Nephron (organoid): ENCODE data around the gene NSUN6.
A peak's percentile ranks its signal among the peaks of the same experiment; 100 is the strongest.

ENCODE experiments used
- H3K27ac Mint-ChIP-seq, 3 experiments: 2 replicates each; pipeline ENCODE4 v1.8.0; 2020; ENCODE audit warnings: mixed read lengths in 3 of 3, mild to moderate bottlenecking in 2 of 3, moderate library complexity in 1 of 3
- H3K27me3 Mint-ChIP-seq: 2 replicates; pipeline ENCODE4 v1.8.0; 2021; ENCODE audit warnings: low read depth, mild to moderate bottlenecking, moderate library complexity, mixed read lengths
- H3K36me3 Mint-ChIP-seq: 2 replicates; pipeline ENCODE4 v1.8.0; 2020; ENCODE audit warnings: low read depth, mixed read lengths
- H3K4me1 Mint-ChIP-seq: 2 replicates; pipeline ENCODE4 v1.8.0; 2020; ENCODE audit warnings: mixed read lengths
- H3K4me3 Mint-ChIP-seq, 3 experiments: 2 replicates each; pipeline ENCODE4 v1.8.0; 2020; ENCODE audit warnings: mild to moderate bottlenecking in 3 of 3, mixed read lengths in 3 of 3, moderate library complexity in 2 of 3
- H3K9me3 Mint-ChIP-seq: 2 replicates; pipeline ENCODE4 v1.8.0; 2020; ENCODE audit warnings: mixed read lengths
- TF ChIP-seq, protein P1 (sequence below), 3 experiments: fragments of 200-600 bp; sonication (generic); IDR thresholded peaks; one replicate each; pipeline ENCODE4 v1.5.0; 2021; ENCODE audit warnings: antibody characterized with exemption in 3 of 3; ENCODE audit not compliant: unreplicated experiment in 3 of 3

Gene NSUN6

DNA sequence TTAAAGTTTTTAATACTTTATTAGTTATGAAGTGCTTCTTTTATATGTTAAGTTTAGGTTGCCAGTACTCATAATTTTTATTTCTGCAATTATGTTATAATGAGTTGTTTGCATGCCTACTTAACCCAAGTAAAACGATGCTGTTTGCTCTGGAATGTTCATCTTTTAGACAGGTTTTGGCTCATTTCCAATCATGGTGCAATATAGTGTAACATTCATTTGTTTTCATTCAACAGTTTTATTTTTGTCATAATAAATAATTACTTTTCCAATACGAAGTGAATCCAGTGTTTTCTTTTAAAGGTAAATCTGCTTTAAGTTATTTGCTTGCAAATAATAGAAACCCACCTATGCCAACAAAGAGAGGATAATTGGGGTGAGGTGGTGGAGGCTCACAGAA lies 30.0 kb upstream of the NSUN6 start:
- Mint-ChIP-seq H3K27ac (no peak overlapping the region), H3K9me3 (no peaks in the 10 kb centered on the region), H3K4me3 (no peak overlapping the region), H3K27me3 (no peaks in the 10 kb centered on the region), H3K36me3 (peaks cover 22% of the 10 kb centered on the region), H3K4me1 (no peaks in the 10 kb centered on the region)
- TF ChIP-seq, protein P1, sequence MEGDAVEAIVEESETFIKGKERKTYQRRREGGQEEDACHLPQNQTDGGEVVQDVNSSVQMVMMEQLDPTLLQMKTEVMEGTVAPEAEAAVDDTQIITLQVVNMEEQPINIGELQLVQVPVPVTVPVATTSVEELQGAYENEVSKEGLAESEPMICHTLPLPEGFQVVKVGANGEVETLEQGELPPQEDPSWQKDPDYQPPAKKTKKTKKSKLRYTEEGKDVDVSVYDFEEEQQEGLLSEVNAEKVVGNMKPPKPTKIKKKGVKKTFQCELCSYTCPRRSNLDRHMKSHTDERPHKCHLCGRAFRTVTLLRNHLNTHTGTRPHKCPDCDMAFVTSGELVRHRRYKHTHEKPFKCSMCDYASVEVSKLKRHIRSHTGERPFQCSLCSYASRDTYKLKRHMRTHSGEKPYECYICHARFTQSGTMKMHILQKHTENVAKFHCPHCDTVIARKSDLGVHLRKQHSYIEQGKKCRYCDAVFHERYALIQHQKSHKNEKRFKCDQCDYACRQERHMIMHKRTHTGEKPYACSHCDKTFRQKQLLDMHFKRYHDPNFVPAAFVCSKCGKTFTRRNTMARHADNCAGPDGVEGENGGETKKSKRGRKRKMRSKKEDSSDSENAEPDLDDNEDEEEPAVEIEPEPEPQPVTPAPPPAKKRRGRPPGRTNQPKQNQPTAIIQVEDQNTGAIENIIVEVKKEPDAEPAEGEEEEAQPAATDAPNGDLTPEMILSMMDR (IDR thresholded peaks at IDR 0.05; ENCODE audit: unreplicated experiment in 3 of 3): no peak

GRCh38 chr10:18680754-18681153 lies 29.4 kb upstream of the NSUN6 start:
- Mint-ChIP-seq H3K4me3 (no peak overlapping the region), H3K36me3 (peaks cover 24% of the 10 kb centered on the region), H3K9me3 (no peaks in the 10 kb centered on the region), H3K27ac (no peak overlapping the region), H3K27me3 (no peaks in the 10 kb centered on the region), H3K4me1 (no peaks in the 10 kb centered on the region)
- TF ChIP-seq, protein P1 (IDR thresholded peaks at IDR 0.05; ENCODE audit: unreplicated experiment in 3 of 3): no peak

DNA sequence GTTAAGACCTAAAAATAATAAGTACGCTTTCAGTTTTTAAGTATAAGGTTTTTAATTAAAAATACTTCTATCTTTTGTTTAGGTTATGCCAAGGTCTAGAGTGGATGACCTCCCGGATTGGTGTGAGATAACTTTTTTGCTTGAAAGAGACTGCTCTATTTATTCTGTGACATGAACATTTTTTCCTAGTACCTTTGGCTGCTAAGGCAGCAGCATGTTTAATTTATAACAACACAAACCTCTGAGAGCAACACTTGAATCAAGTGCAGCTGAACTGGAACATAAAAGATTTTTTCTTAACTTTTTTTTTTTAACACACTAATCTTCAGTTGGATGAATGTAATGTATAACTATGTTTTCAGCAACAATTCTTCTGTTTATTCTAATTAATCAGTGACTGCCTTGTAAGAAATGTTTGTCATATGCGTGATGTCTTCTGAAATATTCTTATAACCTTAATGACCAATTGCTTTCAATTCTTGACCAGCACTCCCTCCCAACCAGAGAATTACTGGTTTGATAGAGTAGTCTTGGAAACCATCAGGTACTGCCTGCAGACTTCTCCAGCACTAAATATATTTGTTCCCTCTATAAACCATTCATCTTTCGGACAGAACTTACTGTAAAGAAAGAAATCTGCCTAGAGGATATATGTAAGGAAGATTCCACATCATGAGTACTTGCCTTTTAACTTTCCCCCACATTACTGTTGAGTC lies 23.9 kb upstream of the NSUN6 start:
- Mint-ChIP-seq H3K27ac (peak overlapping the region in 1 of 3 experiments; percentile 45), H3K4me1 (no peaks in the 10 kb centered on the region), H3K36me3 (peaks cover 52% of the 10 kb centered on the region), H3K9me3 (no peaks in the 10 kb centered on the region), H3K27me3 (no peaks in the 10 kb centered on the region), H3K4me3 (no peak overlapping the region)
- TF ChIP-seq, protein P1 (IDR thresholded peaks at IDR 0.05; ENCODE audit: unreplicated experiment in 3 of 3): no peak

DNA sequence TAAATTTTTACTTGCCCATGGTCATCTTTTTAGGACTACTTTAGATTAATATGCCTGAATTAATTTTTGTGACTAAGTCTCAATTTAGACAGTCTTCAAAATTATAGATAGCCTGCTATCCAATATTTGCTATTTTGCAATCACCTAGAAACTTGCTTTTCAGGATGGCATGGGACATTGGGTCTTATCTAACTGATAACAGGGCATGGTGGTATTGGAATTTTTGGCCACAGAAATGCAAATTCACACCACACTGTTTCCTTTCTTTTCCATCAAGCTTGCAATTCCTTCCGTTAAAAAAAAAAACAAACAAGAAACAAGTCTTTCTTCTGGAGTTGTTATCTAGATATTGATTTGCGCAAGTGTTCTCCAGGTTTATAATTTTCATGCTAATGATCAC lies 16.6 kb upstream of the NSUN6 start:
- TF ChIP-seq, protein P1 (IDR thresholded peaks at IDR 0.05; ENCODE audit: unreplicated experiment in 3 of 3): no peak
- H3K27ac Mint-ChIP-seq: no peak overlapping the region

DNA sequence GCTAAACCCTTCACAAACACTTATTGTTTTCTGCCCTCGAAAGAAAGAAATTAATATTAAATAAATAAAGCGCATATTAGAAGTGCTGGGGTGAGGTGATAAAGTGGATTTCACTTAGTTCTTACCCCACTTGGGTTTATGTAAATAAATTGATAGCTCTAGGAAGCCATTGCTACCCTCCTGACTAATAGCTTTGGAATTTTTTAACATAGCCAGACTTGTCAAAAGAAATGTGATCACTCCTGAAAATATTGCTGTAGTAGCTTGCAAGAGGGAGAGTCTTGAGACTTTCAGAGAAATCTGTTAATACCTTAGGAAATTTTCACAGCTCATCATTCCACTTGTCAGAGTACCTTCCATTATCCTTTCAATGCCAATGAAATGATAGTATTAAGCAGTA lies 15.4 kb upstream of the NSUN6 start:
- no peak overlapping the region for H3K4me3 Mint-ChIP-seq

More for the DNA sequence above, 16.6 kb upstream of the NSUN6 start:
- Mint-ChIP-seq H3K4me1 (peaks cover 9% of the 10 kb centered on the region), H3K9me3 (no peaks in the 10 kb centered on the region), H3K4me3 (no peak overlapping the region), H3K36me3 (peaks cover 60% of the 10 kb centered on the region), H3K27me3 (no peaks in the 10 kb centered on the region)

More for the DNA sequence above, 15.4 kb upstream of the NSUN6 start:
- H3K27me3 Mint-ChIP-seq: no peaks in the 10 kb centered on the region
- TF ChIP-seq, protein P1 (IDR thresholded peaks at IDR 0.05; ENCODE audit: unreplicated experiment in 3 of 3): no peak
- peaks cover 59% of the 10 kb centered on the region for H3K36me3 Mint-ChIP-seq
- no peak overlapping the region for H3K27ac Mint-ChIP-seq
- peaks cover 15% of the 10 kb centered on the region for H3K4me1 Mint-ChIP-seq
- H3K9me3 Mint-ChIP-seq: no peaks in the 10 kb centered on the region
